Nephron (organoid): ENCODE data around the gene SPTBN4.

Experiments used
- H3K27ac Mint-ChIP-seq, 3 experiments: 2 replicates each; pipeline ENCODE4 v1.8.0; 2020; ENCODE audit warnings: mixed read lengths in 3 of 3, mild to moderate bottlenecking in 2 of 3, moderate library complexity in 1 of 3
- H3K27me3 Mint-ChIP-seq: 2 replicates; pipeline ENCODE4 v1.8.0; 2021; ENCODE audit warnings: low read depth, mild to moderate bottlenecking, moderate library complexity, mixed read lengths
- H3K36me3 Mint-ChIP-seq: 2 replicates; pipeline ENCODE4 v1.8.0; 2020; ENCODE audit warnings: low read depth, mixed read lengths
- H3K4me1 Mint-ChIP-seq: 2 replicates; pipeline ENCODE4 v1.8.0; 2020; ENCODE audit warnings: mixed read lengths
- H3K4me3 Mint-ChIP-seq, 3 experiments: 2 replicates each; pipeline ENCODE4 v1.8.0; 2020; ENCODE audit warnings: mild to moderate bottlenecking in 3 of 3, mixed read lengths in 3 of 3, moderate library complexity in 2 of 3
- H3K9me3 Mint-ChIP-seq: 2 replicates; pipeline ENCODE4 v1.8.0; 2020; ENCODE audit warnings: mixed read lengths
- CTCF ChIP-seq, 3 experiments: fragments of 200-600 bp; sonication (generic); IDR thresholded peaks; one replicate each; pipeline ENCODE4 v1.5.0; 2021; ENCODE audit warnings: antibody characterized with exemption in 3 of 3; ENCODE audit not compliant: unreplicated experiment in 3 of 3

Gene SPTBN4

GRCh38 chr19:40486017-40486416 is 19.2 kb downstream of the SPTBN4 start:
- no peak overlapping the region for H3K4me3 Mint-ChIP-seq
- H3K4me1 Mint-ChIP-seq, result no peaks in the 10 kb centered on the region
- H3K9me3 Mint-ChIP-seq, result peaks cover 8% of the 10 kb centered on the region
- H3K27ac Mint-ChIP-seq, result no peak overlapping the region
- H3K36me3 Mint-ChIP-seq, result no peaks in the 10 kb centered on the region
- H3K27me3 Mint-ChIP-seq, result peaks cover 34% of the 10 kb centered on the region
- no peak for TF ChIP-seq CTCF (IDR thresholded peaks at IDR 0.05; ENCODE audit: unreplicated experiment in 3 of 3)

DNA sequence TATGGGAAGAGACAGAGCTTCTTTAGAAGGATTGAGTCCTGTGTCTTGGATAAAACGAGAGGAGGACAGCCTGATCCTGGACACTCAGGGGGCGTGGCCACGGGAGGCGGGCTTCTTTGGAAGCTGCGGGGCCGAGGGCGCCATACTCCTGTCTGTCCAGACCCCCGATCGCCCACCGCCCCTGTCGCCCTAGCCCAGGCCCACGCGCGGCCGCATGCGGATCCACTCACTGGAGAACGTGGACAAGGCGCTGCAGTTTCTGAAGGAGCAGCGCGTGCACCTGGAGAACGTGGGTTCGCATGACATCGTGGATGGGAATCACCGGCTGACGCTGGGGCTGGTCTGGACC is 23.1 kb downstream of the SPTBN4 start:
- TF ChIP-seq CTCF (IDR thresholded peaks at IDR 0.05; ENCODE audit: unreplicated experiment in 3 of 3), result no peak
- Mint-ChIP-seq H3K27me3 (peaks cover 38% of the 10 kb centered on the region), H3K36me3 (no peaks in the 10 kb centered on the region), H3K4me1 (no peaks in the 10 kb centered on the region), H3K4me3 (no peak overlapping the region), H3K9me3 (peaks cover 19% of the 10 kb centered on the region), H3K27ac (no peak overlapping the region)

DNA sequence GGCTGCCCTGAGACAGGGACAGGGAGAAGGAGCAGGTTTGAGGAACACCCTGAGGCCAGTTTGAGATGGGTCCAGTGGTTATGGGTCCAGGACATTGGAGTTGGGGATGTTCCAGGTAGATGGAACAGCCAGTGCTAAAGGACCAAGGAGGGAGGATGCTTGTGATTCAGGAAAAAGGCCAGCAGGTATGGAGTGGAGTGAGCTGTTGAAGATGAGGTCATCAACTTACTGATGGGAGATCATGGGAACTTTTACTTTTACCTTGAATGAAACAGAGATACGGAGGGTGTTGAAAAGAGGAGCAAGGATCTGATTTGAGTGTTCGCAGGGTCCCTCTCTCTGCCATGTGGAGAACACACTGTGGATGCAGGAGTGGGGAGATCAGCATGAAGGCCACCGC is 25.5 kb downstream of the SPTBN4 start:
- H3K27me3 Mint-ChIP-seq, result peaks cover 34% of the 10 kb centered on the region
- H3K4me1 Mint-ChIP-seq, result no peaks in the 10 kb centered on the region
- H3K27ac Mint-ChIP-seq, result no peak overlapping the region
- H3K9me3 Mint-ChIP-seq, result peaks cover 19% of the 10 kb centered on the region
- no peaks in the 10 kb centered on the region for H3K36me3 Mint-ChIP-seq
- no peak for TF ChIP-seq CTCF (IDR thresholded peaks at IDR 0.05; ENCODE audit: unreplicated experiment in 3 of 3)
- no peak overlapping the region for H3K4me3 Mint-ChIP-seq

DNA sequence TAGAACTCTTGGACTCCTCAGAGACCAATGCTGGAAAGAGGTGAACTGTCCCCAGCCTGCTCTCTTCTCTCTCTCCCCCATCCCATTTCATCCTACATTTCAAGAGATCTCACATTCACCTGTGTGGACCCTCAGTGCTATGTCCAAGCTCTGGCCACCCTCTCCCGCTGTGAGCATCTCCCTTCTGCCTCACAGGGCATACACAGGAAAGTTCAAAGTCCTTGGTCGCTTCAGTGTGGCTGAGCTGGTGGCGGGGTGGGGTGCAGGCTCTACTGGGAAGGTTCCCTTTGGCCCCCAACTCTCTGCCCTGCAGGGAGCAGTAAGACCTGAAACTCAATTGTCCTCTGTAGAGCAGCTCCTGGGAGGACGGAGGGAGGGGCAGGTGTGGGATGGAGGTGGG is 27.0 kb downstream of the SPTBN4 start:
- TF ChIP-seq CTCF (IDR thresholded peaks at IDR 0.05; ENCODE audit: unreplicated experiment in 3 of 3), result no peak
- Mint-ChIP-seq H3K27ac (no peak overlapping the region), H3K9me3 (peaks cover 19% of the 10 kb centered on the region), H3K27me3 (peaks cover 32% of the 10 kb centered on the region), H3K36me3 (no peaks in the 10 kb centered on the region), H3K4me1 (no peaks in the 10 kb centered on the region), H3K4me3 (no peak overlapping the region)

DNA sequence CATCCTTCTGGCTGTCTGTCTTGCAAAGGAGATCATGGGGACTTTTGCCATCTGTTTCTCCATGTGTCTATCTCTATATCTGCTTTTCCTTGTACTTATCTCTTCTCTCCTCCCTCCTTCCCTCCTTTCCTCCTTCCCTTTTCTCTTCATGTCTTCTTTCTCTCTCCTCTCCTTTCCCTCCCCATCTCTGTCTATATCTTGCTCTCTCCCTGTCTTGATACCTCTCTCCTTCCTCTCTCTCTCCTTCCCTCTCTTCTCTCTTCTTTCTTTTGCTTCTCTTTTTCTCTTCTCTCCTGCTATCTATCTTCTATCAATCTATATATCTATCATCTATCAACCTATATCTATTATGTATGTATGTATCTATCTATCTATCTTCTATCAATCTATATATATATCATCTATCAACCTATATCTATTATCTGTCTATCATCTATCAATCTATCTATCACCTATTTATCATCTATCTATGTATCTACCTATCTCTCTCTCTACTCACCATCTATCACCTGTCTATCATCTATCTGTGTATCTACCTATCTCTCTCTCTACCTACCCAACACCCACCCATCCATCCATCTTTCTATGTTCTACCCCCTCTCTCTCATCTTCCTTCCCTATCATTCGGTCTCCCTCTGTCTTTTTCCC is 27.5 kb downstream of the SPTBN4 start:
- Mint-ChIP-seq H3K36me3 (no peaks in the 10 kb centered on the region), H3K9me3 (peaks cover 19% of the 10 kb centered on the region), H3K27ac (no peak overlapping the region), H3K4me3 (no peak overlapping the region), H3K4me1 (no peaks in the 10 kb centered on the region), H3K27me3 (peaks cover 32% of the 10 kb centered on the region)
- no peak for TF ChIP-seq CTCF (IDR thresholded peaks at IDR 0.05; ENCODE audit: unreplicated experiment in 3 of 3)

GRCh38 chr19:40497214-40497613 is 30.4 kb downstream of the SPTBN4 start:
- peaks cover 27% of the 10 kb centered on the region for H3K27me3 Mint-ChIP-seq
- H3K4me1 Mint-ChIP-seq, result no peaks in the 10 kb centered on the region
- no peak overlapping the region for H3K27ac Mint-ChIP-seq
- TF ChIP-seq CTCF (IDR thresholded peaks at IDR 0.05; ENCODE audit: unreplicated experiment in 3 of 3), result no peak
- no peak overlapping the region for H3K4me3 Mint-ChIP-seq
- peaks cover 7% of the 10 kb centered on the region for H3K9me3 Mint-ChIP-seq
- no peaks in the 10 kb centered on the region for H3K36me3 Mint-ChIP-seq
